Activated CD4-positive, alpha-beta T cell treated with anti-CD3 and anti-CD28 coated beads, Interleukin-2, amount 50 U/mL, for 24 hours (primary cell): ENCODE measurements around the gene EEFSEC.

ENCODE experiments used
- DNase-seq, 2 donors: peaks; one replicate each; pipeline ENCODE4 v3.0.0-alpha.2; 2020; ENCODE audit warnings: low read depth in 1 of 2, low spot score in 1 of 2

EEFSEC gene

GRCh38 chr3:128283421-128283820 lies 130.1 kb downstream of the EEFSEC start:
- no peak for DNase-seq

GRCh38 chr3:128285042-128285966 lies 132.0 kb downstream of the EEFSEC start:
- no peak for DNase-seq

- no peak for DNase-seq
These were observed 132.7 kb downstream of the EEFSEC start for GRCh38 chr3:128285967-128286321.

GRCh38 chr3:128286691-128287090 lies 133.4 kb downstream of the EEFSEC start:
- DNase-seq, result no peak

GRCh38 chr3:128287216-128287615 lies 133.9 kb downstream of the EEFSEC start:
- no peak for DNase-seq

GRCh38 chr3:128289534-128289933 lies 136.3 kb downstream of the EEFSEC start:
- DNase-seq, result no peak

GRCh38 chr3:128290484-128290883 lies 137.2 kb downstream of the EEFSEC start:
- no peak for DNase-seq

GRCh38 chr3:128293930-128294329 lies 140.6 kb downstream of the EEFSEC start:
- DNase-seq, result no peak

- DNase-seq, result no peak
These were observed 141.8 kb downstream of the EEFSEC start for GRCh38 chr3:128294999-128295468.

- no peak for DNase-seq
These were observed 143.4 kb downstream of the EEFSEC start for GRCh38 chr3:128296469-128297251.

GRCh38 chr3:128297401-128298138 lies 144.3 kb downstream of the EEFSEC start:
- no peak for DNase-seq

GRCh38 chr3:128301186-128302023 lies 148.1 kb downstream of the EEFSEC start:
- no peak for DNase-seq

GRCh38 chr3:128306481-128306880 lies 153.2 kb downstream of the EEFSEC start:
- DNase-seq, result no peak

- DNase-seq, result no peak
These were observed 153.8 kb downstream of the EEFSEC start for GRCh38 chr3:128307029-128307633.

GRCh38 chr3:128307781-128308469 lies 154.6 kb downstream of the EEFSEC start:
- DNase-seq, result no peak

- no peak for DNase-seq
These were observed 155.7 kb downstream of the EEFSEC start for GRCh38 chr3:128309026-128309425.

GRCh38 chr3:128310286-128311058 lies 157.2 kb downstream of the EEFSEC start:
- DNase-seq, result no peak

- DNase-seq, result no peak
These were observed 158.2 kb downstream of the EEFSEC start for GRCh38 chr3:128311441-128311844.

- DNase-seq, result no peak
These were observed 159.0 kb downstream of the EEFSEC start for GRCh38 chr3:128312271-128312670.
